Left lung (tissue), 10 donors: ENCODE measurements around the gene ZC3H4. TPM values are rescaled to one million over a fixed set of nuclear protein-coding genes. Genes with fewer than 3 reads are reported as not detected.
A peak's percentile ranks its signal among the peaks of the same experiment; 100 is the strongest.

Experiments used
- ATAC-seq: fragments of 200-7000 bp; cut with Tn5 transposase; one replicate; pipeline ENCODE4 v1.9.1; 2020; ENCODE audit warnings: moderate library complexity
- DNase-seq, 4 donors: peaks; one replicate each; pipeline ENCODE4 v3.0.0-alpha.2; 2013 to 2020
- H3K27ac ChIP-seq, 2 donors: fragments of 200-600 bp; sonication (generic) in 1 of 2; one replicate each; pipeline versions ENCODE4 v1.5.0 to v1.8.0; 2020 to 2021
- H3K27me3 ChIP-seq, 2 donors: fragments of 200-600 bp; sonication (generic) in 1 of 2; one replicate each; pipeline versions ENCODE4 v1.5.0 to v1.8.0; 2020 to 2021
- H3K36me3 ChIP-seq, 2 donors: fragments of 200-600 bp; sonication (generic) in 1 of 2; one replicate each; pipeline versions ENCODE4 v1.5.0 to v1.8.0; 2020 to 2021
- H3K4me1 ChIP-seq, 2 donors: fragments of 200-600 bp; one replicate each; pipeline ENCODE4 v1.8.0; 2021
- H3K4me3 ChIP-seq, 2 donors: fragments of 200-600 bp; sonication (generic) in 1 of 2; one replicate each; pipeline versions ENCODE4 v1.5.0 to v1.8.0; 2020 to 2021; ENCODE audit warnings: mild to moderate bottlenecking in 1 of 2
- H3K9me3 ChIP-seq, 2 donors: fragments of 200-600 bp; sonication (generic) in 1 of 2; one replicate each; pipeline versions ENCODE4 v1.5.0 to v1.8.0; 2020 to 2021
- intact Hi-C, 2 donors: fragments of 100-400 bp; cut with DNase I; formaldehyde crosslinking; loops; one replicate each; pipeline versions ENCODE4 v1.11.2 to v1.14.2; 2022
- polyA plus RNA-seq, 6 donors: library from polyadenylated mRNA; unstranded; fragments of 120-200 nt; gene quantifications; one replicate each; pipeline ENCODE4 v1.2.1, GENCODE V29; 2013; ENCODE audit not compliant: insufficient read length in 6 of 6
- total RNA-seq, 2 donors: library from RNA; stranded (reverse); fragmentation: NEBNext Ultra II Directional; extraction: Animal tissue kit (Norgen Biotek cat#: 25700); gene quantifications; one replicate each; pipeline ENCODE4 v1.2.1, GENCODE V29; 2021
- TF ChIP-seq, protein P1 (sequence below), 2 donors: fragments of 200-600 bp; sonication (generic) in 1 of 2; IDR thresholded peaks; one replicate each; pipeline versions ENCODE4 v1.5.0 to v1.8.0; 2021; ENCODE audit warnings: antibody characterized with exemption in 2 of 2
- donor health status: DM: no; HTN: yes; CAD: no.
- donor health status: DM: no; HTN: no; CAD: no.

The ZC3H4 gene
- total and polyA plus RNA-seq, 8 donors = 36.6 to 48.2 (median 39.2) TPM

DNA sequence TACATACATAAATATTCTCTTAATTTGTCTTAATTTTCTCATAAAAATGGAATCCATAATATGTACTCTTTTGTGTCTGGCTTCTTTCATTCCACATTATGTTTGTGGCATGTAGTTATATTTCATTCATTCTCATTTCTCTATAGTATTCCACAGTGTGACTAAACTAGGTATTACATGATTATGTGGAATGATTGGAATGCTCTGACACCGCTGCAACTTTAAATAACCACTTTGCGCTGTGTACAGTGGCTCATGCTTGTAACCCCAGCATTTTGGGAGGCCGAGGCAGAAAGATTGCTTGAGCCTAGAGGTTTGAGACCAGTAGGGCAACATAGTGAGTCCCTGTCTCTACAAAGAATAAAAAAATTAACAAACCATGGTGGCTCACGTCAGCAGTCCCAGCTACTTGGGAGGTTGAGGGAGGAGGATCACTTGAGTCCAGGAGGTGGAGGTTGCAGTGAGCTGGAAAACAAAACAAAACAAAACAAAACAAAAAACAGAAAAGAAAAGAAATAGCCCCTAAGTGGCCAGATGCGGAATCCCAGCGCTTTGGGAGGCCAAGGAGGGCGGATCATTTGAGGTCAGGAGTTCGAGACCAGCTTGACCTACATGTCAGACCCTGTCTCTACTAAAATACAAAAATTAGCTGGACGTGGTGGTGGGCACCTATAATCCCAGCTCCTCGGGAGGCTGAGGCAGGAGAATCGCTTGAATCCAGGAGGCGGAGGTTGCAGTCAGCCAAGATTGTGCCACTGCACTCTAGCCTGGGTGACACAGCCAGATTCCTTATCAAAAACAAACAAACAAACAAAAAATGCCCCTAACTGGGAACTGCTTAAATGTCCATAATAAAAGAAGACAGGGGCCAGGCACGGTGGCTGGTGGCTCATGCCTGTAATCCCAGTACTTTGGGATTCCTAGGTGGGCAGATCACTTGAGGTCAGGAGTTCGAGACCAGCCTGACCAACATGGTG is 9.1 kb upstream of the ZC3H4 start:
- Histone ChIP-seq H3K27me3 (no peaks in the 10 kb centered on the region), H3K36me3 (no peaks in the 10 kb centered on the region), H3K27ac (no peak overlapping the region), H3K4me3 (no peak overlapping the region), H3K9me3 (no peaks in the 10 kb centered on the region), H3K4me1 (peaks cover 0 to 7% of the 10 kb centered on the region in 2 donors)
- ATAC-seq (peak; percentile 77), DNase-seq (peak in 1 of 4 donors; percentile 7)
- TF ChIP-seq, protein P1, sequence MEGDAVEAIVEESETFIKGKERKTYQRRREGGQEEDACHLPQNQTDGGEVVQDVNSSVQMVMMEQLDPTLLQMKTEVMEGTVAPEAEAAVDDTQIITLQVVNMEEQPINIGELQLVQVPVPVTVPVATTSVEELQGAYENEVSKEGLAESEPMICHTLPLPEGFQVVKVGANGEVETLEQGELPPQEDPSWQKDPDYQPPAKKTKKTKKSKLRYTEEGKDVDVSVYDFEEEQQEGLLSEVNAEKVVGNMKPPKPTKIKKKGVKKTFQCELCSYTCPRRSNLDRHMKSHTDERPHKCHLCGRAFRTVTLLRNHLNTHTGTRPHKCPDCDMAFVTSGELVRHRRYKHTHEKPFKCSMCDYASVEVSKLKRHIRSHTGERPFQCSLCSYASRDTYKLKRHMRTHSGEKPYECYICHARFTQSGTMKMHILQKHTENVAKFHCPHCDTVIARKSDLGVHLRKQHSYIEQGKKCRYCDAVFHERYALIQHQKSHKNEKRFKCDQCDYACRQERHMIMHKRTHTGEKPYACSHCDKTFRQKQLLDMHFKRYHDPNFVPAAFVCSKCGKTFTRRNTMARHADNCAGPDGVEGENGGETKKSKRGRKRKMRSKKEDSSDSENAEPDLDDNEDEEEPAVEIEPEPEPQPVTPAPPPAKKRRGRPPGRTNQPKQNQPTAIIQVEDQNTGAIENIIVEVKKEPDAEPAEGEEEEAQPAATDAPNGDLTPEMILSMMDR (IDR thresholded peaks at IDR 0.05) = no peak
- intact Hi-C loops = loop anchor here in 1 of 2 donors (5.0 kb wide), 1 partner anchor 40 kb away; no protein-coding TSS in a partner anchor

DNA sequence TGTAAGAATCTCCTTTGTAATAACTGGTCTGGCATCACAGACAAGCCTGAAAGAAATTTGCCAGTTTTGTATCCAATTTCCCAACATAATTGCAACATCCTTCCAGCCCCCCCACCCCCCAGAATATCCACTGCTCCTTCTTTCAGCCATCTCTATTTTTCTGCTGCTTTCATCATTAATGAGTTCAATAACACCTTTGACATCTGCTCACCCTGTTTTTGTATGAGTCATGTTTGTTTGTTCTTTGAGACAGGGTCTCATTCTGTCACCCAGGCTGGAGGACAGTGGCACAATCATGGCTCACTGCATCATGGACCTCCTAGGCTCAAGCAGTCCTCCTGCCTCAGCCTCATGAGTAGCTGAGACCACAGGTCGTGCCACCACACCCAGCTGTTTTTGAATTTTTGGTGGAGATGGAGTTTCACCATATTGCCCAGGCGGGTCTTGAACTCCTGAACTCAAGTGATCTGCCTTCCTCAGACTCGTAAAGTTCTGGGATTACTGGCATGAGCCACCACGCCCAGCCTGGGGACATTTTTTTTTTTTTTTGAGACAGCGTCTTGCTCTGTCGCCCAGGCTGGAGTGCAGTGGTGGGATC is 7.0 kb upstream of the ZC3H4 start:
- H3K27ac ChIP-seq = no peak overlapping the region
- TF ChIP-seq, protein P1 (IDR thresholded peaks at IDR 0.05) = no peak
- H3K4me3 ChIP-seq = no peak overlapping the region
- peaks cover 0 to 7% of the 10 kb centered on the region in 2 donors for H3K4me1 ChIP-seq
- no peaks in the 10 kb centered on the region for H3K9me3 ChIP-seq
- no peak for DNase-seq
- intact Hi-C loops = loop anchor here in 1 of 2 donors (5.0 kb wide), 1 partner anchor 38 kb away; no protein-coding TSS in a partner anchor
- H3K36me3 ChIP-seq = no peaks in the 10 kb centered on the region
- no peak for ATAC-seq
- H3K27me3 ChIP-seq = no peaks in the 10 kb centered on the region

DNA sequence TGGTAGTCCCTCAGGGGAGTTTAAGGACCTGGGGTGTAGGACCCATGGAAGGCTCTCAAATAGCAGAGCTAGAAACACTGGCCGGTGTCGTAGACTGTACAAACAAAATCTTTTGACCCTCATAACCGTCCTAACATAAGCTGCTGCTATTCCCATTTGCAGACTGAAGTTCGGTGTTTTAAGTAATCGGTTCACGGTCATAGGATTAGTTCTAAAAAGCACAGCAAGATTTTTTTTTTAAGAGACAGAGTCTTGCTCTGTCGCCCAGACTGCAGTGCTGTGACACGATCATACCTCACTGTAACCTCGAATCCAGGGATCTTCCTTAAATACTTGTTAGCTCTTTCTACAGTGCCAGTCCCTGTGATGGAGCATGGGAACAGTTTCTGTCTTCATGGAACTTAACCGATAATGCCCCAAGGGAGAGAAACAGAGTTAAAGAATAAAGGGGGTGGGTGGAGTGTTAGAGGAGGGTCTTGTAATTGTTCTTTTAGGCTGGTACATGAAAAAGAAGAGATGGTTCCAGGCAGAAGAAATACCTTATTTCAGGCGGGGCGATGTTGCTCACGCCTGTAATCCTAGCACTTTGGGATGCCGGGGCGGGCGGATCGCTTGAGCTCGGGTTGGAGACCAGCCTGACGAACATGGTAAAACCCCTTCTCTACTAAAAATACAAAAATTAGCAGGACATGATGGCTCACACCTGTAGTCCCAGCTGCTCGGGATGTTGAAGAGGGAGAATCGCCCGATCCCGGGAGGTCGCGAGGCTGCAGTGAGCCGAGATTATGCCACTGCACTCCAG is 475 bp upstream of the ZC3H4 start:
- H3K9me3 ChIP-seq = no peaks in the 10 kb centered on the region
- H3K27ac ChIP-seq = peak overlapping the region; percentile 100
- H3K36me3 ChIP-seq = peaks cover 0 to 6% of the 10 kb centered on the region in 2 donors
- TF ChIP-seq, protein P1 (IDR thresholded peaks at IDR 0.05) = no peak
- DNase-seq (peak in 1 of 4 donors; percentile 45), ATAC-seq (no peak)
- peak overlapping the region; percentile 43 to 83 for H3K4me3 ChIP-seq
- H3K27me3 ChIP-seq = no peaks in the 10 kb centered on the region
- intact Hi-C loops = no loop called here
- H3K4me1 ChIP-seq = peaks cover 10 to 22% of the 10 kb centered on the region in 2 donors

DNA sequence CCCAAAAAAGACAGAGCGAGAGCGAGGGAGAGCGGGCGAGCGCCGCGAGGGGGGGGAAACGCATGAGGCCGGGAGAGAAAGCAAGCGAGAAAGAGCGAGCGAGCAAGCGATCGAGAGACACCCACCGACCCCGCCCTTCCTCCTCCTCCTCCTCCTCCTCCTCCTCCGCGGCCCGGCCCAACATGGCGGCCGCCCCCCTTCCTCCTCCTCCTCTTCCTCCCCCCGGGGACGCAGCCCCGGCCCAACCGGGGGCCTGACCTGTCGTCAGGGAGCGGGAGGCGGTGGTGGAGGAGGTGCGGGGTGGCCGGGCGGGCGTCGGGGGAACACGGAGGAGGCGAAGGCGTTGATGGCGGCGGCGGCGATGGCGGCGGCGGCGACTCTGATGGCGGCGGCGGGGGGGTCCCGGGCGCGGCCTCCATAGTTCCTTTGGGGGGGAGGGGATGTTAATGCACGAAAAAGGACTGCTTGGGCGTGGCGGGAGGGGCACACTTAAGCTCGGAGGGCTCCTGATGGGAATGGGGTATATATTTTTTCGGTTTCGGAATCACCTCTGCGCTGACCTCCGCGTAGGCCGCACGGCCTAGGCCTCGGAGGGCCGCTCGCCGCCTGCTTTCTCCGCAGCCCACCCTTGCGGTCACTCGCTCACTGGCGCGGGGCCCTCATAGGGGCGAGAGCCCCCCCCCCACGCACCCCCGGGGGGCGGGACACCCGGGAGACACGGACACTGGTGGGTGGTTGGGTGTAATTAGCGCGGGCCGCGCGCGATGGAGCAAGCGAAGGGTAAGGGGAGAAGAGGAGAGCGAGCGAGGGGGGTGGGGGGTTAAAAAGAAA is 1.2 kb downstream of the ZC3H4 start:
- TF ChIP-seq, protein P1 (IDR thresholded peaks at IDR 0.05) = no peak
- Histone ChIP-seq H3K27me3 (no peaks in the 10 kb centered on the region), H3K4me1 (peaks cover 17 to 38% of the 10 kb centered on the region in 2 donors), H3K36me3 (peaks cover 0 to 6% of the 10 kb centered on the region in 2 donors), H3K27ac (peak overlapping the region; percentile 100), H3K9me3 (no peaks in the 10 kb centered on the region), H3K4me3 (peak overlapping the region; percentile 79 to 83)
- peak; percentile 60 for ATAC-seq
- intact Hi-C loops = no loop called here
- DNase-seq = peak; percentile 85 to 97 (median 92)
